ENCODE data around the gene PDE11A.
"Not testable (repeated sequence)": the region's sequence is repeated elsewhere in the genome, so short reads cannot be mapped to it uniquely, and the experiment has no call there.

Gene PDE11A

DNA sequence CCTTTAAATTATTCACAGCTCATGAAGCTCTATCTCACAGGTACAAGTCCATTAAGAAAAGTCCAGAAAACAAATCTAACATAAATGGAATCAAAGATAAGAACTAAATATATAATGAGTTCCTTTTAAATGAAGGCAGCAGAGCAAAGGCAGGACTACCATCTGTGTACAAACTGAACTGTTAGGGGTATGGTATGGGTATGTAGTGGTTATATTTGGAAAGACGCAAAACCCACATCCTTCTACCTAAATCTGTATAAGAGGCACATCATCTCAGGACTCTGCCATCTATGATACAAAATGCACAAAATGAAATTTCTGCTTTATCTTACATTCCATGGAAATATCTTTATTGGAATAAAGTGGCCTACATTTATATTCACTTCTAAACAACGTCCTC, 59.9 kb downstream of the PDE11A start:
- in situ Hi-C loops (cut with MboI; ENCODE audit: low sequenced_read_pairs) = no loop called here

DNA sequence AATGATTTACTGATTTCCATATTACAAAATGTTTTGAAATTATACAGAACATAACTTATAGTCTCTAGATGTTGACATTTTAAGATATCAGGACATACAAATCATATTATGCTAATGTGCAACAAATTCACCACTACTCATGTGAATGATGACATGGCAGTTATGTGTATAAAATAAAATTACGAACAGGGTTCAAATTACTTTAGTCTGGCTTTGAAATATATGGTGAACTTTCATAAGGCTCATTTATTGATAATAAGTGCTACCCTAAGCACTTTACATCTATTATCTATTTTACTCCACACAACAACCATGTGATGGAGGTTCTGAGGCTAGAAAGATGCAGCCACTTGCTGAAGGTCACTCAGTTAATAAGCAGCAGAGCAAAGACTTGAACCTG, 62.8 kb downstream of the PDE11A start:
- in situ Hi-C loops (cut with MboI; ENCODE audit: low sequenced_read_pairs) = no loop called here

- in situ Hi-C loops (cut with MboI; ENCODE audit: low sequenced_read_pairs) = no loop called here
Observed at GRCh38 chr2:178008636-178009289, 63.8 kb downstream of the PDE11A start.

- in situ Hi-C loops (cut with MboI; ENCODE audit: low sequenced_read_pairs) = no loop called here
Observed at GRCh38 chr2:178006710-178007109, 65.9 kb downstream of the PDE11A start.

GRCh38 chr2:178005756-178006155, 66.8 kb downstream of the PDE11A start:
- in situ Hi-C loops (cut with MboI; ENCODE audit: low sequenced_read_pairs) = no loop called here

- in situ Hi-C loops (cut with MboI; ENCODE audit: low sequenced_read_pairs) = no loop called here
Observed at GRCh38 chr2:178002038-178002437, 70.5 kb downstream of the PDE11A start.

GRCh38 chr2:177998996-177999395, 73.6 kb downstream of the PDE11A start:
- in situ Hi-C loops (cut with MboI; ENCODE audit: low sequenced_read_pairs) = no loop called here

- in situ Hi-C loops (cut with MboI; ENCODE audit: low sequenced_read_pairs) = no loop called here
Observed at GRCh38 chr2:177998006-177998405, 74.6 kb downstream of the PDE11A start.

DNA sequence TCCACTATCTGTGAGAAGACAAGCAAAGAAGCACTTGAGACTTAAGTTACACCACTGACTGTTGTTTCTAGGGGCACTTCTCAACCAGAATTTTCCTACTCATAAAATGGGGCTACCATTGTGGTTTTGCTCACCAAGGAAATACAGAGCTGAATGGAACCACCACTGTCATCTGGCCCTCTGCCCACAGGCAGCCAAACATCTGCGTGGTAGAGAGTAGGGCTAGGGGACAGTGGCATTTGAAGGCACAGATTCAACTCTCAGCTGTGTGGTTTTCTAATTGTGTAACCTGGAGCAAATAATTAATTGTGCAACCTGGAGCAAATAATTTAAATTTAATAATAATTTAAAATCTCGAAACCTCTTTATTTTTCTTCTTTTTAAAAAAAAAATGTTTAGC, 79.6 kb downstream of the PDE11A start:
- in situ Hi-C loops (cut with MboI; ENCODE audit: low sequenced_read_pairs) = no loop called here

- in situ Hi-C loops (cut with MboI; ENCODE audit: low sequenced_read_pairs) = no loop called here
Observed at GRCh38 chr2:177989029-177989885, 83.3 kb downstream of the PDE11A start.

DNA sequence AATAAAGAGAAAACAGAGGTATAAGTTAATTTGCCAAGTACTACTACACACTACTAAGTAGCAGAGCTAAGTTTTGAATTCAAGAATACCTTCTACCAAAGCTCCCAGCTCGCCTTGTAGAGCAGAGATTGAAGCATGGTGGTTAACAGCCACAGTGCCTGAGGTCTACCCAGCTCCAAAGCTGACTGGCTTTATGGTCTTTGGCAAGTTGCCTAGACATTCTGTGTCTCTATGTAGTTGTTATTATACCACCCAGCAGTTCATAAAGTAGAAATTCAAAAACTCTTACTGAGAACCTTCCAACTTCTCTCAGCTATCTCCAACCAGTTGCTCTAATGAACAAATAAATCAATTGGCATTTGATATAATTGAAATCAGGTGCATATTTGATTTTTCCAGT, 87.8 kb downstream of the PDE11A start:
- in situ Hi-C loops (cut with MboI; ENCODE audit: low sequenced_read_pairs) = no loop called here

- in situ Hi-C loops (cut with MboI; ENCODE audit: low sequenced_read_pairs) = no loop called here
Observed at GRCh38 chr2:177983183-177983788, 89.3 kb downstream of the PDE11A start.

DNA sequence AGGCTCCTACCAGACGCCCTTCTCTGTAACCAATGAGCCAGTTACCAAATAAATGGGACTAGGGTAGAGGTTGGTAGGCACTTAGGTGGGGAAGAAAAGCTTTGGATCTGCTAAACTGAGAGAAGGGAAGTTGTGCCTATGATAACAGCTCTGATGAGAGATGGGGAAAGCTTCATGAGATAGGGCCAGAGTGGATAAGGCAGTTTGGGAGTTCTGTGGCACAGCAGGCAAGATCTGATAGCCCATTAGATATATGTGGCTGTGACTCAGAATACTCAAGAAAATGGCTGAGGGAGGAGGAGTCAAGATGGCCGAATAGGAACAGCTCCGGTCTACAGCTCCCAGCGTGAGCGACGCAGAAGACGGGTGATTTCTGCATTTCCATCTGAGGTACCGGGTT, 99.8 kb downstream of the PDE11A start:
- in situ Hi-C loops (cut with MboI; ENCODE audit: low sequenced_read_pairs) = no loop called here

DNA sequence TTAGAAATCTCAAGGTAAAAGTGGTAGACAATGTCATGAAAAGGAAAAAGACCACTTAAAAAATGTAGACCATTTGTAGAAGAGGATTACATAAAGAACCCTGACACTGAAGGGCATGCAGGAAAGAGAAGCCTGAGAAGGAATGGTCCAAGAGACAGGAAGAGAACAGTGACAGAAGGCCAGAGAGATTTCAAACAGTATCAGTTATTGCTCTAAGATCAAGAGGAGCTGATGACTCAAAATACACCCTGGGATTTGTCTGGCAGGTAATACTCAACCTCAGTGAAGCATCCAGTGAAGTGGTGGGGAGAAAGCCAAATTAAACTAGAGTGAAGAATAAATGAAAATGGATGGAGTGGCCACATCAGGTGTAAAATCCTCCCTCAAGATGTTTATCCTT, 100.5 kb downstream of the PDE11A start:
- in situ Hi-C loops (cut with MboI; ENCODE audit: low sequenced_read_pairs) = no loop called here

DNA sequence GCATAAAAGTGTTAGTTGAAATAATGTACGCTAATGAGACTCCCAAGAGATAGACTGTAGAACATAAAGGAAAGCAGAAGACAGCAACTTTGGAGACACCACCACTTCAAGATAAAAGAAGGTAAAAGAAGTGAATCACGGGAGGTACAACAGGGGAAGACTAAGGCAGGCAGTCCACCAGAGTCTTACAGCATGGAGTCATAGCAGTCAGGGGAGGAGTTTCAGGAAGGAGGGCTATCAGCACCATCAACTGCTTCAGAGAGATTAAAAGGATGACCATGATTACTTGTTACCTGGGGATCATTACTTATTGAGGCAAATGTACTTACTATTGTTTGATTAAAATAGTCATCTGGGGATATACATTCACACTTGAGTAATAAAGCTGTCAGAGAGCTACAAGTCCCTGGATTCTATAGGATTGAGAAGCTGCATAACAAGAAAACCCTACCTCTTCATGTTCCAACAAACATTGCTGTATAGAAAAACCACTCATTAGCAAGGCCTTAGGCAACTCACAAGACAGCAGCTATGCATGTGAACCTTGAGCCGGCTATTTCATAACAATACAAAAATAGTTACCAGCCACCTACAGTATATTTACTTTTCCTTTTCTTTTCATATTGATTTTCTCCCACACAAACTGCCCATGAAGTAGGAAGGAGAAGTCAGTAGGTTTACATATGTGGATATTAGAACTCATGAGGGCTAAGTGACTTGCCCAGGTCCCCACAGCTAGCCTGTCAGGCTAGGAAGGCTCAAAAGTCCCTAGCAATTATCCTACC, 101.7 kb downstream of the PDE11A start:
- in situ Hi-C loops (cut with MboI; ENCODE audit: low sequenced_read_pairs) = no loop called here

DNA sequence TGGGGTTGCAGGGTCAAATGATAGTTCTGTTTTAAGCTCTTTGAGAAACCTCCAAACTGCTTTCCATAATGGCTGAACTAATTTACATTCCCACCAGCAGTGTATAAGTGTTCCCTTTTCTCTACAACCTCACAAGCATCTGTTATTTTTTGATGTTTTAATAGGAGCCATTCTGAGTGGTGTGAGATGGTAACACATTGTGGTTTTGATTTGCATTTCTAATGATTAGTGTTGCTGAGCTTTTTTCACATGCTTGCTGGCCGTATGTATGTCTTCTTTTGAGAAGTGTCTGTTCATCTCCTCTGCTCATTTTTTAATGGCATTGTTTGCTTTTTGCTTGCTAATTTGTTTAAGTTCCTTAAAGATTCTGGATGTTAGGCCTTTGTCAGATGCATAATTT, 107.7 kb downstream of the PDE11A start:
- in situ Hi-C loops (cut with MboI; ENCODE audit: low sequenced_read_pairs) = no loop called here

- in situ Hi-C loops (cut with MboI; ENCODE audit: low sequenced_read_pairs) = no loop called here
Observed at GRCh38 chr2:177952151-177952550, 120.4 kb downstream of the PDE11A start.

DNA sequence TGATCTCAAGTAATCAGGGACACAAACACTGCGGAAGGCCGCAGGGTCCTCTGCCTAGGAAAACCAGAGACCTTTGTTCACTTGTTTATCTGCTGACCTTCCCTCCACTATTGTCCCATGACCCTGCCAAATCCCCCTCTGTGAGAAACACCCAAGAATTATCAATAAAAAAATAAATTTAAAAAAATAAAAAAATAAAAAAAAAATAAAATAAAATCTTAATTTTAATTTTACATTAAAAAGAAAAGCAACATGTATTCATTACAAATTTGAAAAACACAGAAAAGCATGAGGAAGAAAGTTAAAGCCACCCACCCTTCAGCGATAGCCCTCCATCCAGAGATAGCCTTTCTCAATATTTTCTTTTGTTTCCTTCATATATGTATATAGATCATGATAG, 125.0 kb downstream of the PDE11A start:
- in situ Hi-C loops (cut with MboI; ENCODE audit: low sequenced_read_pairs) = not testable (repeated sequence)

DNA sequence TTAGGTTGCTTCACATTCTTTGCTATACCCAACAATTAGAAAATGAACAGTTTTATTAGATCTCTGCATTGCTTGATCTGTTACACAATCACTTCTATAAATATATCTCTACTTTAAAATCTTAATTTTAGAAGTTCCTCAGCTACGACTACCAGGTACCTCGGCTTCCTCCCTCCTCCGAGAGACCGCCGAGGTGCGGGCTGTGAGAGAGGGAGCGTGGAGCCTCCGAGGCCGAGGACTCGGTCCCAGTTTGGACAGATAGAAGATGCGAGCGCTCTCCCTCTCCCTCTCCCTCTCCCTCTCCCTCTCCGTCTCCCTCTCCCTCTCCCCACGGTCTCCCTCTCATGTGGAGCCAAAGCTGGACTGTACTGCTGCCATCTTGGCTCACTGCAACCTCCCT, 128.0 kb downstream of the PDE11A start:
- in situ Hi-C loops (cut with MboI; ENCODE audit: low sequenced_read_pairs) = not testable (repeated sequence)

DNA sequence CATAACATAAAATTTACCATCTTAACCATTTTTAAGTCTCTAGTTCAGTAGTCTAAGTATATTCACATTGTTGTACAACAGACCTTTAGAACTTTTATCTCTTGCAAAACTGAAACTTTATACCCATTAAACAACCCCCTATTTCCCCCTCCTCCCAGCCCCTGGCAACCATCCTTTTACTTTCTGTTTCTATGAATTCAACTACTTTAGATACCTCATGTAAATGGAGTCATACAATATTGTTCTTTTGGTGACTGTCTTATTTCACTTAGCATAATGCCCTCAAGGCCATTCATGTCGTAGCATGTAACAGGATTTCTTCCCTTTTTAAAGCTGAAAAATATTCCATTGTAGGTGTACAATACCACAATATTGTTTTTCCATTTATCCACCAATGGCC, 129.8 kb downstream of the PDE11A start:
- in situ Hi-C loops (cut with MboI; ENCODE audit: low sequenced_read_pairs) = no loop called here

- in situ Hi-C loops (cut with MboI; ENCODE audit: low sequenced_read_pairs) = no loop called here
Observed at GRCh38 chr2:177939211-177939610, 133.4 kb downstream of the PDE11A start.
